SU-DHL-6 (cell line): ENCODE measurements around the gene CNTN5.

Experiments
- EZH2phosphoT487 ChIP-seq: fragments of 200-600 bp; sonication (generic), shearing (Covaris generic); conservative IDR thresholded peaks from 2 replicates; pipeline ENCODE4 v1.6.1; 2018; ENCODE audit warnings: mild to moderate bottlenecking, antibody characterized with exemption, low read length, moderate library complexity, mixed read lengths
- TF ChIP-seq, protein P1 (sequence below): fragments of 200-600 bp; sonication (generic); IDR thresholded peaks from one replicate; pipeline ENCODE4 v1.5.1; 2017; ENCODE audit warnings: antibody characterized with exemption, mild to moderate bottlenecking, low read length, moderate library complexity; ENCODE audit not compliant: insufficient read depth, poor library complexity, severe bottlenecking

DNA sequence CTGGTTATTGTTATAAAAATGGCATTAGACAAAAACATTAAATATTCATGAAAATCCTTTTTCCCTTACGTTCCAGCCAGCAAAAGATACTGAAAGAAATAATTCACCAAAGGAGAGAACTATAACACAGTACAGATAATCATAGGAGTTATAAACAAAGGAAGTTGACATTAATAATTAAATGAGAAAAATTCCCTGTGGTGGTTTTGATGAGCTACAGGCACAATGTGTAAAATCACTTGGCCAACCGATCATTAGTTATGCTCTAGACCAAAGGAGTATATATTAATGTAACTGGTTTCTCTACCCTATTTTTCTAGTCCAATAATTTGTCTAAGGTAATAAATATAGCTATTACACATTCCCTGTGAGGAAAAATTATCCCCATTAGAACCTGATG lies 534.7 kb downstream of the CNTN5 start:
- TF ChIP-seq, protein P1, sequence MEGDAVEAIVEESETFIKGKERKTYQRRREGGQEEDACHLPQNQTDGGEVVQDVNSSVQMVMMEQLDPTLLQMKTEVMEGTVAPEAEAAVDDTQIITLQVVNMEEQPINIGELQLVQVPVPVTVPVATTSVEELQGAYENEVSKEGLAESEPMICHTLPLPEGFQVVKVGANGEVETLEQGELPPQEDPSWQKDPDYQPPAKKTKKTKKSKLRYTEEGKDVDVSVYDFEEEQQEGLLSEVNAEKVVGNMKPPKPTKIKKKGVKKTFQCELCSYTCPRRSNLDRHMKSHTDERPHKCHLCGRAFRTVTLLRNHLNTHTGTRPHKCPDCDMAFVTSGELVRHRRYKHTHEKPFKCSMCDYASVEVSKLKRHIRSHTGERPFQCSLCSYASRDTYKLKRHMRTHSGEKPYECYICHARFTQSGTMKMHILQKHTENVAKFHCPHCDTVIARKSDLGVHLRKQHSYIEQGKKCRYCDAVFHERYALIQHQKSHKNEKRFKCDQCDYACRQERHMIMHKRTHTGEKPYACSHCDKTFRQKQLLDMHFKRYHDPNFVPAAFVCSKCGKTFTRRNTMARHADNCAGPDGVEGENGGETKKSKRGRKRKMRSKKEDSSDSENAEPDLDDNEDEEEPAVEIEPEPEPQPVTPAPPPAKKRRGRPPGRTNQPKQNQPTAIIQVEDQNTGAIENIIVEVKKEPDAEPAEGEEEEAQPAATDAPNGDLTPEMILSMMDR, result no peak
- no peak for TF ChIP-seq EZH2phosphoT487
